ENCODE results near the gene RNF10.

DNA sequence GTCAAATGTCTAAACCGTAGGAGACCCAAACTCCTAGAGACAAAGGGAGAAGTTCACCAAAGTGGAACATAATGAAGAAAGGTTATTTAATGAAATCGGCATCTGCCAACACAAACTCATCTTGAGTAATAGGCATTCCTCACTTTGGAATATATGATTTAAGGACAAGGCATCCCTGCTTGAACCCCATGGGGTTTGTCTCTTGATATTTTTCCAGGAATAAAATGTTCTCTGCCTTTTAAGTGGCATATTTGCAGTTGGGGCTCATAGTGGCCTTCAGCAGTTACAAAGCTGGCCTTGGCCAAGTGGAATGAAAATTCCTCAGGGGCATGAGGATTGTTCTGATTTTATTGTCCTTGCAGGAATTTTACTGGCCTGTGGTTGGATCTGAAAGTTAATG lies 40.0 kb downstream of the RNF10 start:
- TF ChIP-seq, protein P1, sequence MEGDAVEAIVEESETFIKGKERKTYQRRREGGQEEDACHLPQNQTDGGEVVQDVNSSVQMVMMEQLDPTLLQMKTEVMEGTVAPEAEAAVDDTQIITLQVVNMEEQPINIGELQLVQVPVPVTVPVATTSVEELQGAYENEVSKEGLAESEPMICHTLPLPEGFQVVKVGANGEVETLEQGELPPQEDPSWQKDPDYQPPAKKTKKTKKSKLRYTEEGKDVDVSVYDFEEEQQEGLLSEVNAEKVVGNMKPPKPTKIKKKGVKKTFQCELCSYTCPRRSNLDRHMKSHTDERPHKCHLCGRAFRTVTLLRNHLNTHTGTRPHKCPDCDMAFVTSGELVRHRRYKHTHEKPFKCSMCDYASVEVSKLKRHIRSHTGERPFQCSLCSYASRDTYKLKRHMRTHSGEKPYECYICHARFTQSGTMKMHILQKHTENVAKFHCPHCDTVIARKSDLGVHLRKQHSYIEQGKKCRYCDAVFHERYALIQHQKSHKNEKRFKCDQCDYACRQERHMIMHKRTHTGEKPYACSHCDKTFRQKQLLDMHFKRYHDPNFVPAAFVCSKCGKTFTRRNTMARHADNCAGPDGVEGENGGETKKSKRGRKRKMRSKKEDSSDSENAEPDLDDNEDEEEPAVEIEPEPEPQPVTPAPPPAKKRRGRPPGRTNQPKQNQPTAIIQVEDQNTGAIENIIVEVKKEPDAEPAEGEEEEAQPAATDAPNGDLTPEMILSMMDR (IDR thresholded peaks at IDR 0.05), result no peak
- TF ChIP-seq POLR2A (IDR thresholded peaks at IDR 0.05), result no peak
- TF ChIP-seq EP300 (IDR thresholded peaks at IDR 0.05), result no peak
- no peak for TF ChIP-seq POLR2AphosphoS5 (IDR thresholded peaks at IDR 0.05)

Measured in stomach (tissue), 4 donors.